Stimulated activated CD8-positive, alpha-beta memory T cell treated with anti-CD3 and anti-CD28 coated beads, Interleukin-15, amount 100 ng/mL, for 48 hours (primary cell): ENCODE measurements around the gene AQP6.

ENCODE experiments used
- DNase-seq, 2 donors: peaks; one replicate each; pipeline ENCODE4 v3.0.0-alpha.2; 2020; ENCODE audit warnings: low read depth in 2 of 2

Gene AQP6

DNA sequence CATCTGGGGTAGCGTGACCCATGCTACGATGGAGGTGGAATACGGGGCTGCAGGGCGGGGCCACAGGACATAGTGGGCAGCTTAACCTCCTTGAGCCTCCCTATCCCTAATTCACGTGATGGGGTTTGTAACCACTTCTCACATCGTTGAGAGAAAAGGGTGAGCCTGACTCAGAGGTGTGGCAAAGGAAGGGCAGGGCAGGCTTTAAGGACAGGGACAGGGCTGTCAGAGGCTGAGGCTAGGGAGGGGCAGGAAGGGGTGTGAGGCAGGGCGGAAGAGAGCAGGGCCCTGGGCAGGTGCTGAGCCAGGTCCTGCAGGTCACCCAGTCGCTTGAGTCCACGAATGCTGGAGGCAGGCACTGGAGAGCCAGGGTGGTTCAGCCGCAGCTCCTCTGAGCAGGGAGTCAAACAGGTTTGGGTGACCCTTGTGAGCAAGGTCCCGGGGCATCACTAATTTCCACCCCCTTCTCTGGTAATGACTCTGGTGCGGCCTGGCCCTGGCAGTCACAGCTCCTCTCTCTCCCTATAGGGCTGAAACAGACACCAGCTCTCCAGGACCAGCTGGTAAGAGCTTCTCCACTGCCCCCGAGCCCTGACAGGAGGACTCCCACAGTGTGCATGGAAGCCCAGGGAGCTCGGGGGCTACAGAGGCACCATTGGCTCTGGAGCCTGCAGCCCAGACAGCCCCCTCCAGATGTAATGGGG is 29.7 kb upstream of the AQP6 start:
- no peak for DNase-seq

DNA sequence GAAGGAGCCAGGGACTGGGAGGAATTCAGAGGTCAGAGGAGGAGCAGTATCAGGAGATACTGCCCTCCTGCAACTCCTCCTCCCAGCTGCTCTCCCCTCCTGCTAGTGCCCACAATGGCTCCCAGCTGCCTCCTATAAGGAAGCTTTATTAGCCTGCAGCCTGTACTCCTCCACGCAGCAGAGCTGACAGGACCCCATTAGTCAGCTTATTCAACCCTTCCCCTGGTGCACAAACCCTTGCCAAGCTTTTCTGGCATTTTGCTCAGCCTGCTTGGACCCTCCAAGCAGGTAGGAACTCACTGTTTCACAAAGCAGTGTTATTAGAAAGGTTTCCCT is 29.2 kb upstream of the AQP6 start:
- no peak for DNase-seq

DNA sequence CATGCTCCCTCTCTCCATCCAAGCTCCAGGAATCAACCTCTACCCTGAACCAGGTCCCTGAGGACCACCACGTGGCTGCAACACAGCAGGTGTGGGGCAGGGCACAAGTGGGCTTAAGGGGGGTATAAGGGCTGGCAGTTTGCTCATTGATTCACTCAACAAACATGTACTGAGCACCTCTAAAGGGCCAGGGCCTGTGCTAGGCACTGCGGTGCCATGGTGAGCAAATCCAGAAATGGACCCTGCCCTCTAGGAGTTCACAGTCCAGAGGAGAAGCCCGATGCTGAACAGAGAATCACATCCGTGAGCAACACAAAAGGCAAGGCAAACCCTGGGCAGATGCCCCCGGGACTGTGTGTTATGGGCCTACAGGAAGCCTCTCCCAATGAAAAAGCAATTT is 28.7 kb upstream of the AQP6 start:
- DNase-seq: no peak

DNA sequence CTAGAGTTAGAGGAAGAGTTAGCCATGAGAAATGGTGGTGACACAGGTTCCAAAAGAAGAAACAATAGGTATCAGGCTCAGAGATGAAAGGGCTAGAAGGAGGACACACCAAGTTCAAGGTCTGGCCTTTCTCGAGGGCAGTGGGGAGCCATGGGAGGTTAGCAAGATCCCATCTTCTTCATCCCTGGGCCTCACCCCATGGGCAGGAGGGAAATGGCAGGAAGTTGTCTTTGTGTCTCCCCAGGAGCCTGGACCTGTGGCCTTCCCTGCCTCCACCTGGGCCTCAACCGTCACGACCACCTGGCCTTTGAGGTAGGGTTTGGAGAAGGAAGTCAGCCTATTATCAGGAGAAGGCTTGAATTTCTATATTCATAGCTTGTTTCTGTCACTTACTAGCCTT is 28.0 kb upstream of the AQP6 start:
- no peak for DNase-seq

DNA sequence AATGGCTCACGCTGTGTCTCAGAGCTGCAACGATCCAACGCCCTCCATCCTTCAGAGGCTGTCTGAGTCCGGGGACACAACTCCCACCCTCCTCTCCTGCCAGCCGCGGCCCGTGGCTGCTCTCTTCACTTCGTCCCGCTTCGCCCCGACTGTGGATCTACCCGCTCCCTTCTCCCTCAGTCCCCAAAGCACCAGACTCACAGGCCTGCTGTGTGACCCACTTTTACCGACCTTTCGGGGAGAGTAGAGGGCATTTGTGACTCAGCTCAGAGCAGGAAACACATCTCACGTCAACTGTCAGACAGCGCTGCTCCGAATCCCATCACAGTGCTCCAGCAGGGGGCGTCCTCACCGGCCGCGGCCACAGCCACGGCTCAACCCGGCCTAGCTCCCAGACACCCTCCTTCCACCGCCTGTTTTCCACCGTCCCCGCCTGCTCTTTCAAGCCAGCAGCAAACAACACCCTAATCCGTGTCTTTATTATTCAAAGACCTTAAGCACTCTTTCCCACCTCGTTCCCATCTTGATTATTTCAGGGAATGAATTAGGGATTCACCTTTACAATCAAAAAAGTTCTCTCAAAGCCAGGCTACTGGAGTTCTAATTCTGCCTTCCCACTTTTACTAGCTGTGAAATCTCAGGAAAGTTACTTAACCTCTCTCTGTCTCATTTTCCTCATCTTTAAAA is 27.2 kb upstream of the AQP6 start:
- peak; percentile 80 to 85 for DNase-seq

DNA sequence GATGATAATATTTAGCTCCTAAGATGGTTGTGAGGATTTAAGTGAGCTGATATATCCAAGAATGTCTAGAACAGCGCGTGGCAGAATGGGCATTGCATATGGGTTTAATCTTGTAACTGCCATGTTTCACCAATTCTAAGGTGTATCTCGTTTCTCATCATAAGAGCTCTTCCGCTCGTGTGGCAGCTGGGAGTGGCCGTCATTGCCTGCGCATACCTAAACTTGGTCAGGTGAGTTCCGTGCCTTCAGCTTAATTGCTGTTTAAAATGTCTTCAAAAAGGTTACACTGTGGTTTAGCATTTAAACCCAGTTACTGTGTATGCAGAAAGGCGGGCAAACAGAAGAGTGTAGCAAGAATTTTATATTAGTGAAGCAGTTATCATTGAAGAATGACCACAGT is 26.7 kb upstream of the AQP6 start:
- DNase-seq: no peak

DNA sequence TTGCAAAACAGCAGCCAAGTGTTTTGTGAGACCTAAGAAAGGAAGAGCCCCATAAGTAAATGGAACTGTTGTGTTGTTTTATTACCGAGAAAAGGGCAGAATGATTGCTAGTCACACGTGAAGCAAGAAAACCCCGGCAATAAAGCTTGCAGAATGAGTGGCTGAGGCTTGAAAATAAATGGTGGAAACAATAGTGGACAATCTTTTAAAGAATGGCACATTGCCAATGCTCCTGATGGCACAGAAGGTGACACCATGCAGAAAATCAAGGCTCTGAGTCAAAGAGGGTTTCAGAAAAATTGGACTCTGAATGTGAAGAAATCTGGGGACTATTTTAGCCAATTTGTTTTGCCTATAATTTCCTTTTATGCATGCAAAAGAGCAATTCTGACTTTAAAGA is 26.2 kb upstream of the AQP6 start:
- no peak for DNase-seq

DNA sequence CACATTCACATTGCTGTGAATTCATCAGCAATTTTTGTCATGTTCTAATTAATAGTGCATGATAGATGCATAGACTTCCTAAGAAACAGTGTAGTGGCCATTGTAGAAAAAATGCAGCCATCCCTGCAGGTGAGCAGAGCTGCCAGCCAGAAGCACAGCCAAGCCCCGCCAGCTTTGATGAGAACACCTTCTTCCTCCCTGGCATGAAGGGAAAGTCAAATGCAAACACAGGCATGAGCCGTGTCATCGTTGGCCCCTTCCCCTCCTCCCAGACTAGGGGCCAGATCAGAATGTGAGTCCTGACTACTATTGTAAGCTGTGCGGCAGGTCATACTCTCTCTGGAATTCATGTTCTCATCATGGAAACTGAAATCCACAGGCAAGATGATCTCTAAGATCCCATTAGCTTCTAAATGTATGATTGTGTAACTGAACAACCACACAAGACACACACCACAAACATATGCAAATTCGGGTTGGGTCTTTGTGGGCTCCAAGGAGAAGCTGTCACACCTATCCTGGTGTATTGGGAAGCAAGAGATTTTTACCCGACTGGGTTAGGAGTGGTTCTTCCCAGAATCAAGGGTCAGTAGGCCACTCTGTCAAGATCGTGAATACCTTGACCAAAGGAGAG is 25.0 kb upstream of the AQP6 start:
- DNase-seq: no peak

DNA sequence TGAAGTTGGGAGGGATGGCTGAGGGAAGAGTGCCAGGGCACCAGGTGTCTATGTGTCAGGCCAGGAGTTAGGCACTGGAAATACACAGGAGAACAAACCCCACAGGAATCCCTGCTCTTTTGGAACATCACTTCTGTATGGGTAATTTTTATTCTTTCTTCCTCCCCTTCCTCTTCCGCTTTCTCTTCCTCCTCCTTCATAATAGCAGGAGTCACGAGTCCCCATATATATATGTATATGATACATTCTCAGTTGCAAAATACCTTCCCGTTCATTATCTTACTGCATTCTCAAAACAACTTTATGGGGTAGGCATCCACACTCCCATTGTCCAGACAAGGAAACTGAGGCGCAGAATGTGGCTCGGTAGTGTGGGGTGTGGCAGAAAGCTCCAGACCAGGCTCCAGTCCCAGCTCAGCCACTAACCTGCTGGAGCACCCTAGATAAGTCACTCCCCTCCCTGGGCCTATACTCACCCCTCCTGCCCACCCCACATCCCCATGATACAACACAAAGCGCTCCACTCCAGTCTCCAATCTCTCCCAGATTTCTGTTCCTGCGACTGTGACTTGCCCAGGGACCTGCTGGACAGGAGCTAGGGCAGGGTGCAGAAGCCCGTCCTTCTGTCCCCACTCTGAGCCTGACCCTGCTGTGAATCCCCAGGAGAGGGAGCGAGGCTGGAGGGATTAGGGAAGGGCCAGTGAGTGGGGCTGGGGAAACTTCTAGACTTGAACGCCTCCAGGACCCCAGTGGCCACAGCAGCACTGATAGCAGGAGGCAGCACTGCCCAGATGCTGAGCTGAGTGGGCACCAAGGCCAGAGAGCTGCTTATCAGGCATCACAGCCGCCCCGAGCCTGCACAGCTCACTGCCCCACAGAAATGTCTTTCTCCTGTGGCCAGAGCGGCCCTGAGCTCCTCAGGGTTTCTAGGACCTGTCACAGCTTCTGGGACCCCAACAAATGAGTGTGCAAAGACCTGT is 23.6 kb upstream of the AQP6 start:
- DNase-seq: no peak

DNA sequence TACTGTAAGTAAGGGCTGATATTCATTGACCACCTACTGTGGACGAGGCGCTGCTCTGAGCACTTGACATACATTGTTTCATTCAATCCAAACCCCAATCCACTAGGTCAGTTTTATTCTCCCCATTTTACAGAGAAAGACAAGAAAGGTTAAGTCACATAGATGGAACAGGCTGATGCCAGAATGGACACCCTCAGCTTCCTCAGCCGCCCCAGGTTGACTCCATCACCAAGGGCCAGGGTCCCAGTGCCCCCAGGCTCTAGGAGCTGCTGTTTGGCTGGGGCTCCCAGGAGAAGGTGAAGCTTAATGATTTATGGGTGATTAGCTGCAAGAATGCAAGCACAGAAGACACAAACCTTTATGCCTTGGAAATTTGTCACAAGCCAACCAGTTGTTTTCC is 22.9 kb upstream of the AQP6 start:
- no peak for DNase-seq

DNA sequence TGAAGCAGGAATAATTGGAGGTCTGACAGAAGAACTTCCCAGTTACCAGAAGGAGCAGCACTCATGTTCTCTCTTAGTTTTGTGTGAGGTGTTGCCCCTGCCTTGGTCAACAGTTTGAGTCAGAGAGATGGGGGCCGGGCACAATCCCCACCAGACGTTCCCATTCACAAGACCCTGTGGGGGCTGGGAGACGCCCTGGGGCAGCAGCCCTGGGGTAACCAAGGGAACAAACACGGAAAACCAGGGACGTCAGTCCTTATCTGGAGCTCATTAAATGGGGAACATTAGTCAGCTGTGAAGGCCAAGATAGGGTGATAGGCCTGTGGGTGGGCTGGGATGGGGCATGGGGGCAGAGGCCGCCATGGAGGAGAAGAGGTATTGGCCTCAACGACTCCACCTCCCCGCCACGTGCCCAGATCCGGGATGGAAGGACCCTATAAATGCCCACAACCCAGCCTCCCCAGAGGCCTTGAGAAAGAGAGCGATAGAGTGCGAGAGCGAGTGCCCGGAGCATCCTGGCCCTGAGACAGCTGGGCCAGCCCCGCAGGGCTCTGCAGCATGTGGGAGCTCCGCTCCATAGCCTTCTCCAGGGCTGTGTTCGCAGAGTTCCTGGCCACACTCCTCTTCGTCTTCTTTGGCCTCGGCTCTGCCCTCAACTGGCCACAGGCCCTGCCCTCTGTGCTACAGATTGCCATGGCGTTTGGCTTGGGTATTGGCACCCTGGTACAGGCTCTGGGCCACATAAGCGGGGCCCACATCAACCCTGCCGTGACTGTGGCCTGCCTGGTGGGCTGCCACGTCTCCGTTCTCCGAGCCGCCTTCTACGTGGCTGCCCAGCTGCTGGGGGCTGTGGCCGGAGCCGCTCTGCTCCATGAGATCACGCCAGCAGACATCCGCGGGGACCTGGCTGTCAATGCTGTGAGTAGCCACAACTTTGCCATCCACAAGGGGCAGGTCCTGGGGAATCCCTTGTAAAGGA is 22.2 kb upstream of the AQP6 start, which contains the start of gene AQP2:
Gene AQP2 (plus strand): TSS at position 465 of the 979 bp plus-strand sequence. CDS start 94 bp downstream, at position 559.
- DNase-seq: no peak

DNA sequence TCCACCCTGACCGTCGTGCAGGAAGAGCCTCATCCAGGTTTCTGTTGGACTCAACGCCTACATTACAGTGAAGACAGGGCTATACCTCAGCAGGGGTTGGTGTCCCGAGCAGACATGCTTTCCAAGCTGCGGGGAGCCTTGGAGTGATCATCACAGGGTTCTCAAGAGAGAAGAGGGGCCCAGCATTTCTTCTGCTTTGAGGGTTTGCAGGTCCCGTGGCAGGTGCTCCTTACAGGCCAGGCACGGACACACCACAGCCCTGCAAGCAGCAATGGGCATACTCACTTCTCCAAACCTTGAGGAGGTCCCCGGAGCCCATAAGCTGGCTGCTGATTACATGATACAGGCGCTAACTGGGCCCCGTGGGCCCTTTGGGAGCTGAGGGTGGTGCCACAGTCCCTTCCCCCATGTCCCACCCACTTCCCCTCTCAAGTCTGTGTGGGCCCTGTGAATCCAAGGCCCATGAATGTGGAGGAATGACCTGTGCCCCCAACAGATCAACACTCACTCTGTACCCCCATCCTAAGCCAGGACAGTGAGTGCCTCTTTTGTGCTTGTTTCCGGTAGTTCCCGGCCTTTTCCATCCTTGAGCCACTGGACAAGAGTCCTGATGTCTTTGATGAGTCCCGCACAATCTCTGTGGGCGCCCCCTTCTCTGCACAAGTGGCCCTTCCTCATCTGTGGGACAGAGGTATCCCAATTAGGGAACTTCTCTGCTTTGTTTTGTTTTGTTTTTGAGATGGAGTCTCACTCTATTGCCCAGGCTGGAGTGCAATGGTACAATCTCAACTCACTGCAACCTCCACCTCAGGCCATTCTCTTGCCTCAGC is 21.1 kb upstream of the AQP6 start:
- DNase-seq: no peak

DNA sequence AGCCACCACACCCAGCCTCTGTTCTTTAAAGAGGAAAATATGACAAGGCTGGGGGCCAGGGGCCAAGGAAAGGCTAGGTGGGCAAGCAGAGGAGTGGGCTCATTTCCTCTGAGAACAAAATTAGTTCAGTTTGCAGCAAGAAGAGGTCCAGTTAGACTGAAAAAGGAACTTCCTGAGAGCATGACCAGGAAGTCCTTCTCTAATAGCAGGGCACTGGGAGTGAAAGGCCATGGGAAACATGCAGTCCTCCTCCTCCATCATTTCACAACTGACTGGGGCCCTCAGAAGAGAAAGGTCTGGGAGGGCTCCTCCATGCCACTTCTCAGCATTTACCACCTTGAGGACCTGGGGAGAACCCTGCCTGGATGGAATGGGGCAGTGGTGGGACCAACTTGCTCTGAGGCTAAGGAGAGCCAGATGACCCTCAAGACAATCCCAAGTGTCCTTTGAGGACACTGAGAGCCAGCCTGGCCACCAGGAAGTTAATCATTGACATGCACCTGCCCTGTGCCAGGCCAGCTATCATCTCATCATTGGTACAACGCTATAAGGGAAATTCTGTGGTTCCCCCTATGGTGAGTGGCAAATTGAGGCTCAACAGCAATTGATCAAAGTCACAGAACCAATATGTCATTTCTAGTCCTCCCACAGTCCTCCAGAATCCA is 20.2 kb upstream of the AQP6 start:
- DNase-seq: no peak

DNA sequence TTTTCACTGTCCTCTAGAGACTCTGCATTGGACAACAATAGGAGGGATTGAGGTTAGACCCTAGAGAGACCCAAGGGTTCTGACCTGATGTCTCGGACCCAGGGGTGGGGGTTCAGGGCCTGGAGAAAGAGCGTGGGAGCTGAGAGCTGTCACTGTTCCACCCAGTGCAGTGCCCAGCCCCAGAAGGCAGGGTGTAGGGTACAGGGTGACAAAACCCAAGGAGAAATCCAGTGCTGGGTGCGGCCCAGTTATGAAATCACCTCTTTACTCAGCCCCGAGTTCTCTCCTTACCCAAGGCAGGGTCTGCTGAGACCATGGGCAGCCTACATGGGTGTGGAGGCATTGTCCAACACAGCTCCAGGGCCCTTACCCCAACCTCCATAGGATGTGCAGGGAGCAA is 19.6 kb upstream of the AQP6 start:
- DNase-seq: no peak

DNA sequence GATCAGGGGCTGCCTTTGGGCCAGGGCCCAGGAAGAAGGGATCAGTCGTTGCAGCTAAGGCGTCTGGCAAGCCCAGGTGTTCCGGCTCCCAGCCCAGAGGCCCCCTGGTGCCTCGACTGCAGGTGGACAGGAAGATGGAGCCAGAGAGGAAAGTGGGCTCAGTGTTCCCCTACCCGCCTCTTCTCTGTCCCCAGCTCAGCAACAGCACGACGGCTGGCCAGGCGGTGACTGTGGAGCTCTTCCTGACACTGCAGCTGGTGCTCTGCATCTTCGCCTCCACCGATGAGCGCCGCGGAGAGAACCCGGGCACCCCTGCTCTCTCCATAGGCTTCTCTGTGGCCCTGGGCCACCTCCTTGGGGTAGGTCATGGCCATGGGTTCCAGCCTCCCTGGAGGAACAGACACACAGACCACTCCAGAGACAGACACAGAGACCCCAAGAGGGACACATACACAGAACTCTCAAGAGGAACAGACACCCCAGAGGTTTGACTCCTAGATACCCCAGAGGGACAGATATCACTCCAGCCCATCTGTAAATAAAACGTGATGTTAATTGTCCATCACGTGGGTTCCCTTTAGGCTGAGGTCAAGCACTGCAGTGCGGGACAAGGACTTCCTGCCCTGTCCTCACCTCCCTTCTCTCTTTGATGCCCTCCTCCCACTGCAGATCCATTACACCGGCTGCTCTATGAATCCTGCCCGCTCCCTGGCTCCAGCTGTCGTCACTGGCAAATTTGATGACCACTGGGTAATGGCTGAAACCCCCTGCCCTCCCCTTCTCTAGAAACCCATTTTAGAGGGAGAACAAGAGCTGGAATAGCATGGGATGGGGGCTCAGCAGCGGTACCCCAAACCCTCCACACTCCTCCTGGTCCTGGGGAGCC is 18.5 kb upstream of the AQP6 start:
- DNase-seq: no peak

DNA sequence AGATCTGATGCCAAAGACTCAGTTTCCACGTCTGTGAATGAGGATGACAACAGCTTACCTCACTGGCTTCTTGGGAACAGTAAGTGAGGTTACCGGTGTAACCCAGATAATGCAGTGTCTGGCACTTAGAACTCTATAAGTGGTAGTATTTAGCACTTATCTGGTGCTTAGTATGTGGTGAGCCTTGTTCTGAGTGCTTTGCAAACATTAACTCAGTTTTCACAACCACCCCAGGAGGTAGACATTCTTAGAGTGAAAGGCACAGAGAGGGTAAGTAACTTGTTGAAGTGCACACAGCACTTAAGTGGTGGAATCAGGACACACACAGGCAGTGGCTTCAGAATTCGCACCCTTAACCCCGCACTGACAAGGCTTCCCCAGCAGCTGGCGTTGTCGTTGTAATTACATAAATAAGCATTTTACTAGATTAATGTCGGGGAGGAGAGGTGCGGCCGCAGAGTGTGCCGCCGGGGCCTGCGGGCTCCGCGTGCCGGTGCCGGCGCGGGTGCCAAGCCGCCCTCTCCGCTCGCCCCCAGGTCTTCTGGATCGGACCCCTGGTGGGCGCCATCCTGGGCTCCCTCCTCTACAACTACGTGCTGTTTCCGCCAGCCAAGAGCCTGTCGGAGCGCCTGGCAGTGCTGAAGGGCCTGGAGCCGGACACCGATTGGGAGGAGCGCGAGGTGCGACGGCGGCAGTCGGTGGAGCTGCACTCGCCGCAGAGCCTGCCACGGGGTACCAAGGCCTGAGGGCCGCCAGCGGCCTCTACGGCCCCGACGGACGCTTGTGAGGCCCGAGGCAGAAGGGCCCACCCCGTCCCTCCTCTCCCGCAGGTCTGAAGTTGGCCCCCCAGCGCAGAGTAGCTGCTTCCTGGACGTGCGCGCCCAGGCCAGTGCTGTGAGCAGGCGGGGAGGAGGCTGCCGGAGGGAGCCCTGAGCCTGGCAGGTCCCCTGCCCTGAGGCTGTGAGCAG is 17.6 kb upstream of the AQP6 start:
- no peak for DNase-seq
